Uterus (tissue), 4 donors: ENCODE results near the gene RREB1. TPM values are rescaled to one million over a fixed set of nuclear protein-coding genes. Genes with fewer than 3 reads are reported as not detected.

Experiments used
- DNase-seq, 2 donors: peaks; one replicate each; pipeline ENCODE4 v3.0.0-alpha.2; 2019 to 2020
- H3K27ac ChIP-seq, 2 donors: fragments of 200-600 bp; sonication (generic); 1 replicate in 1 of 2; 2 replicates in 1 of 2; pipeline ENCODE4 v1.5.1; 2016 to 2018
- H3K27me3 ChIP-seq, 2 donors: fragments of 200-600 bp; sonication (generic); one replicate each; pipeline ENCODE4 v1.5.1; 2018 to 2019; ENCODE audit warnings: control low read depth in 1 of 2
- H3K36me3 ChIP-seq, 2 donors: fragments of 200-600 bp; sonication (generic); one replicate each; pipeline ENCODE4 v1.5.1; 2019; ENCODE audit warnings: control low read depth in 1 of 2
- H3K4me1 ChIP-seq, 2 donors: fragments of 200-600 bp; sonication (generic); one replicate each; pipeline ENCODE4 v1.5.1; 2018 to 2019; ENCODE audit warnings: control low read depth in 1 of 2
- H3K4me3 ChIP-seq, 2 donors: fragments of 200-600 bp; sonication (generic); 1 replicate in 1 of 2; 2 replicates in 1 of 2; pipeline ENCODE4 v1.5.1; 2018 to 2019; ENCODE audit warnings: mild to moderate bottlenecking in 1 of 2
- H3K9me3 ChIP-seq, 2 donors: fragments of 200-600 bp; sonication (generic); one replicate each; pipeline ENCODE4 v1.5.1; 2019; ENCODE audit warnings: control low read depth in 1 of 2
- CTCF ChIP-seq, 4 experiments: fragments of 200-600 bp in 2 of 4; fragments of 450-650 bp in 2 of 4; sonication (generic) in 2 of 4; IDR thresholded peaks; one replicate each; pipeline ENCODE4 v1.5.1; 2016 to 2019; ENCODE audit warnings: antibody characterized with exemption in 4 of 4, mild to moderate bottlenecking in 2 of 4, moderate library complexity in 1 of 4
- POLR2A ChIP-seq, 2 donors: fragments of 450-650 bp; IDR thresholded peaks; one replicate each; pipeline ENCODE4 v1.6.1; 2016; ENCODE audit warnings: antibody characterized with exemption in 2 of 2, mild to moderate bottlenecking in 1 of 2, moderate library complexity in 1 of 2
- intact Hi-C: fragments of 100-400 bp; cut with DNase I; formaldehyde crosslinking; loops from one replicate; pipeline ENCODE4 v1.15.1; 2023; ENCODE audit warnings: low total_unique reads
- total RNA-seq, 4 donors: library from RNA; depleted of rRNA in 3 of 4; stranded (reverse); fragments of >200 nt in 3 of 4; gene quantifications; one replicate each; pipeline versions ENCODE4 v1.1.0 to v1.2.4, GENCODE V29; 2014 to 2023
- donor health status: DM: yes; HTN: yes; CAD: no.

Gene RREB1
- total RNA-seq, 4 donors from 2014 or later: 15.1 to 65.9 (median 22.7) TPM

- TF ChIP-seq POLR2A (IDR thresholded peaks at IDR 0.05) (no peak), CTCF (IDR thresholded peaks at IDR 0.05) (no peak)
- Histone ChIP-seq H3K27ac (no peak overlapping the region), H3K9me3 (no peaks in the 10 kb centered on the region), H3K4me1 (peaks cover 3 to 4% of the 10 kb centered on the region in 2 donors), H3K4me3 (no peak overlapping the region), H3K36me3 (no peaks in the 10 kb centered on the region), H3K27me3 (no peaks in the 10 kb centered on the region)
- DNase-seq: no peak
- intact Hi-C loops: no loop called here
Measured at GRCh38 chr6:7173843-7174503, 66.2 kb downstream of the RREB1 start.

- H3K27me3 ChIP-seq: no peaks in the 10 kb centered on the region
- no peaks in the 10 kb centered on the region for H3K4me1 ChIP-seq
- no peak overlapping the region for H3K4me3 ChIP-seq
- no peaks in the 10 kb centered on the region for H3K9me3 ChIP-seq
- TF ChIP-seq CTCF (IDR thresholded peaks at IDR 0.05): no peak
- TF ChIP-seq POLR2A (IDR thresholded peaks at IDR 0.05): no peak
- DNase-seq: no peak
- H3K27ac ChIP-seq: no peak overlapping the region
- intact Hi-C loops: no loop called here
- no peaks in the 10 kb centered on the region for H3K36me3 ChIP-seq
Measured at GRCh38 chr6:7175462-7175861, 67.7 kb downstream of the RREB1 start.

- peak in 1 of 2 donors; percentile 32 for DNase-seq
- Histone ChIP-seq H3K27me3 (no peaks in the 10 kb centered on the region), H3K4me1 (no peaks in the 10 kb centered on the region), H3K27ac (peak overlapping the region in 1 of 2 donors; percentile 12), H3K9me3 (no peaks in the 10 kb centered on the region), H3K4me3 (no peak overlapping the region), H3K36me3 (no peaks in the 10 kb centered on the region)
- intact Hi-C loops: no loop called here
- no peak for TF ChIP-seq CTCF (IDR thresholded peaks at IDR 0.05)
- TF ChIP-seq POLR2A (IDR thresholded peaks at IDR 0.05): no peak
Measured at GRCh38 chr6:7176208-7176607, 68.4 kb downstream of the RREB1 start.

GRCh38 chr6:7178280-7178679 lies 70.5 kb downstream of the RREB1 start:
- Histone ChIP-seq H3K4me3 (no peak overlapping the region), H3K9me3 (no peaks in the 10 kb centered on the region), H3K27ac (no peak overlapping the region), H3K4me1 (no peaks in the 10 kb centered on the region), H3K36me3 (no peaks in the 10 kb centered on the region), H3K27me3 (no peaks in the 10 kb centered on the region)
- no peak for TF ChIP-seq CTCF (IDR thresholded peaks at IDR 0.05)
- no peak for TF ChIP-seq POLR2A (IDR thresholded peaks at IDR 0.05)
- no peak for DNase-seq
- intact Hi-C loops: no loop called here

- Histone ChIP-seq H3K4me1 (no peaks in the 10 kb centered on the region), H3K4me3 (no peak overlapping the region), H3K36me3 (no peaks in the 10 kb centered on the region), H3K27me3 (no peaks in the 10 kb centered on the region), H3K27ac (no peak overlapping the region), H3K9me3 (no peaks in the 10 kb centered on the region)
- no peak for DNase-seq
- intact Hi-C loops: no loop called here
- TF ChIP-seq CTCF (IDR thresholded peaks at IDR 0.05): no peak
Measured at GRCh38 chr6:7180751-7181150, 73.0 kb downstream of the RREB1 start.
